Measurements from ENCODE around the gene KIF3C. TPM values are rescaled to one million over a fixed set of nuclear protein-coding genes. Genes with fewer than 3 reads are reported as not detected.

Gene KIF3C
- total RNA-seq, 2 experiments from 2014 or later = 11.6 to 12.8 TPM

DNA sequence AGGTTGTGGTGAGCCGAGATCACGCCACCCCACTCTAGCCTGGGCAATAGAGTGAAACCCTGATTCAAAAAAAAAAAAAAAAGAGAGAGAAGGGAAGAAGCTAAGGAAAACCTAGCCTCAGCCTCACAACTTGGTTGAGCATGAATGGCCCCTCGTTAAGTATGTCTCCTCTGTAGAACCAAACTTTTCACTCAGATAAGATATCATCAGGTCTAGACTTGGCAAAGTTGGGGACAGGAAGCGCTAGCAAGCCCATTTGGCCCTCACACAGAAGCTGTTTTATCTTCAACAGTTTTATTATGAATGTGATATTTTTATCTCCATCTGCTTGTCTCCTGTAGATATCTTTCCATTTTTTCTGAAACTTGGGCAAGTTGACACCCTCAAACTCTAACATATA lies 100.5 kb downstream of the KIF3C start:
- Mint-ChIP-seq H3K4me1 (peaks cover 21% of the 10 kb centered on the region), H3K27ac (no peak overlapping the region), H3K27me3 (no peaks in the 10 kb centered on the region), H3K4me3 (no peak overlapping the region), H3K9me3 (peaks cover 3% of the 10 kb centered on the region), H3K36me3 (peaks cover 3% of the 10 kb centered on the region)
- ATAC-seq (ENCODE audit: low read depth) (no peak), DNase-seq (no peak)
- POLR2A ChIA-PET = no interaction called here

DNA sequence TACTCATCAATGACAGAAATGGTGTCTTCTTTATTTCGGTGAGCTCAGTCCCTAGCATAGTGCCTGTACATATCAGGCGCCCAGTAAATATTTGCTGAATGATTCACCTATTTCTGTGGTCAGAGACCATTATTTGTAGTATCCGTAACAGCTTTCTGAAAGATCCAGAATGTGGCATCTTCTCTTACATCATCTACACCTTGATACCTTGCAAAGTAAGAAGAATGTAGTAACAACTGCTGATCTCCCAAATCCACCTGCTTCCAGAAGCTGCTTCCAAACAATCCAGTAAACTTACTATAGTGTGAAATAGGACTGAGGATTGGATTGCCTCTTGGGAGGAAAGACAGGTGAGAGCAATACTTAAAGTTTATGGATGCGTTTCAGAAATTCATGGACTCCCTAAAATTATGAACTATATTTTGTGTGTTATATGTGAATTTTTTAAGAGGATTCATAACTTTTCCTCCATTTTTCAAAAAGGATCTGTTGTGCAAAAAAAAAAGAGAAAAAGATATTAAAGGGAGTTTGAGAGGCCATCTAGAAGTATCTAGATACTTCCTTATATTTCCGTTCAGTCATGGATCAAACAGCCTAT lies 103.1 kb downstream of the KIF3C start:
- H3K4me3 Mint-ChIP-seq = peak overlapping the region; percentile 95
- H3K36me3 Mint-ChIP-seq = peaks cover 9% of the 10 kb centered on the region
- DNase-seq = no peak
- peak overlapping the region; percentile 95 for H3K27ac Mint-ChIP-seq
- ATAC-seq (ENCODE audit: low read depth) = no peak
- POLR2A ChIA-PET = interaction anchor here (0.7 to 2.2 kb wide), 16 partner anchors 9 to 365 kb away, joined by 3 to 28 read pairs (median 4); partner anchors contain the start of genes DTNB, HADHA, HADHB and KIF3C
- no peaks in the 10 kb centered on the region for H3K9me3 Mint-ChIP-seq
- no peaks in the 10 kb centered on the region for H3K27me3 Mint-ChIP-seq
- H3K4me1 Mint-ChIP-seq = peaks cover 29% of the 10 kb centered on the region

DNA sequence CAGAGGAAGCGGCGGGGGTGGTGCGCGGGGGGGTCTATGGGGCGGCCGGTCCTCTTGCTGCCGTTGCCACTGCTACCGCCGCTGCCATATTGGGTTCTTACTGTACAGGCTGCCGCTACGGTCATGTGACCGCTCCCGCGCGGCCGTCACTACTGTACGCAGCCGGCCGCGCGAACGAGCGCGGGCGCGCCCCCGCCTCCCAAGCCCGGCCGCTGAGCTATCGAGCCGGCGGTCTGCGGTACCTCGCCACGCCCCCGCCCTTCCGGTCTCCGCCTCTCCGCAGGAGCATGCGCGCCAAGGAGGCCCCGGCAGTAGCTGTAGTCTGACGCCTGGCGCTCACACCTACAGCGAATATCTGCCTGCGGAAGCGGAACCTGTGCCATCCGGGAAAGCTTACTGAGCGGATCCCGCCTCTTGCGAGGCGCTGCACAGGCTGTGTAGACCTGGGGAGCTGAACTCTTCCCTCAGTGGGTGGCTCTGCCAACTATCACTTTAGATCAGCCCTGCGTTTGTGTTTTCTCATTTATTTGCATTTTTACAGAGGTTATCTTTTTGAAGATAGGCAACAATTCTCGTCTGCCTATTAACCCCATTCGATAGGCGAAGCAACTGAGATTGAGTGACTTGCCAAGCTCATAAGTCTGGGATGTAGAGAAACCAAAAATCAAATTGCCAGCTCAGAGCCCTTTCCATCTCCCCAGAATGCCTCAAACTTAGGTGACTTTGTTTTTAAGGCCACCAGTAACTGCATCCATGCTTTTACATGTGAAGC lies 103.8 kb downstream of the KIF3C start, which contains the start of gene ASXL2:
Gene ASXL2, minus strand, starts transcription at position 127 of the 772 bp plus-strand sequence. CDS start 265 bp downstream, outside the sequence.
- H3K27me3 Mint-ChIP-seq = no peaks in the 10 kb centered on the region
- peaks cover 31% of the 10 kb centered on the region for H3K4me1 Mint-ChIP-seq
- POLR2A ChIA-PET = interaction anchor here (0.6 to 2.2 kb wide), 24 partner anchors 8 to 1134 kb away, joined by 3 to 28 read pairs (median 3); partner anchors contain the start of genes ADGRF3, DTNB, HADHA and HADHB
- H3K27ac Mint-ChIP-seq = peak within 1 kb of the TSS; percentile 95
- ATAC-seq (ENCODE audit: low read depth) (peak; percentile 91), DNase-seq (peak; percentile 99)
- no peaks in the 10 kb centered on the region for H3K9me3 Mint-ChIP-seq
- peak within 1 kb of the TSS; percentile 95 for H3K4me3 Mint-ChIP-seq
- peaks cover 11% of the 10 kb centered on the region for H3K36me3 Mint-ChIP-seq

DNA sequence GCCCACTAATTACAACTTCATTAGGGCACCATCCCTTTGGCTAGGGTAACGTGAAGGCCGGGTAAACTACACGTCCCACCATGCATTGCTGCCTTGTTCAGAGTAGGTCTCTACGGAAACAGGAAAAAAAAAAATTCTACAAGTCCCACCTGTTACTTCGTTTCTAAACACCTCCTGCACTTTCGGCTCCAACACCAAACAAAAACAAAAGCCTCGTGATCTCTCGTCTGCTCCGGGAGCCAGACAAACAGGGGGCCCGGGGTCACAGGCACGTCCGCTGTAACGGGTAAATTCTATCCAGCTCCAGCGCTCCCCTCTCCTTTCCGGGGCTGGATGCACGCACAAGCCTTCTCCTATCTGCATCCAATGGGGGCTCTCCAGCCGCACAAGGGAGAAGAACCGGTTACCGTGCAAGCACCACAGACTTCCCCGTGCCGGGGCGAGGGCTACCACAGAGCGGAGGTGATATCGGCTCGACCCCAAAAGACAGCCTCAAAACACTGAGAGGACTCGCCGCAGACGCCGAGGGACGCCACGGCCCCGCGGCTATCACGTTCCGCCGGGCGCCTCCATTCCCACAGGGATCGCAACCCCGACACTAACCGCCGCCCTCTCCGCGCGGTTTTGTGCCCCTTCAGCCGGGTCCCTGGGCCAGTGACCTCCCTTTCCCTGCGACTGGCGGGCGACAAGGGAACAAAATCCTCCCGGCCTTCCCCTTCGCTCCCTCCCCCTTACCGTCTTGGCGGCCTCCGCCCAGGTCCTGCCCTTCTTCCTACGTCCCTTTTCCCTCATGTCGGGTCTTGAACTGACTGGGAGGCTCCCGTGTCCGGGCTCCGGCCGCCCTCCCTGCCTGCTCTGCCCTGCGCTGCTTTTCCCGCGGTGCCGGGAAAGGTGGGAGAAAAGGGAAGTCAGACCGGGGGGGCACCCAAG lies 104.6 kb downstream of the KIF3C start:
- Mint-ChIP-seq H3K27ac (peak overlapping the region; percentile 95), H3K9me3 (no peaks in the 10 kb centered on the region), H3K4me1 (peaks cover 31% of the 10 kb centered on the region), H3K27me3 (no peaks in the 10 kb centered on the region), H3K36me3 (peaks cover 12% of the 10 kb centered on the region), H3K4me3 (peak overlapping the region; percentile 95)
- POLR2A ChIA-PET = interaction anchor here (0.8 to 2.2 kb wide), 11 partner anchors 7 to 469 kb away, joined by 3 to 28 read pairs (median 5); partner anchors contain the start of genes ADGRF3, DTNB and KIF3C
- ATAC-seq (ENCODE audit: low read depth) = peak; percentile 46
- DNase-seq = peak; percentile 71

Other genes starting within 250 kb of the KIF3C start
- 10 to 100 TPM; 47.9 to 58.5 TPM for gene ASXL2, start 104.0 kb downstream of the KIF3C start, total RNA-seq
- 10 to 100 TPM; 88.0 to 89.7 TPM for gene RAB10, start 51.6 kb upstream of the KIF3C start, total RNA-seq
- 1 to 10 TPM; 4.1 to 4.9 TPM for gene GAREM2, start 190.6 kb upstream of the KIF3C start, total RNA-seq

Data from activated naive CD8-positive, alpha-beta T cell treated with anti-CD3 and anti-CD28 coated beads, Interleukin-2, amount 10 ng/mL, durations not matched to agents 7 days and 5 days (primary cell).